NCI-H345 treated with DMSO at 0.1 percent for 48 hours (cell line): ENCODE results near the gene ATG2A.

Experiments
- DNase-seq: peaks from one replicate; lab custom pipeline; 2025; ENCODE audit not compliant: unreplicated experiment; lab: John Stamatoyannopoulos, UW

ATG2A gene

GRCh38 chr11:64905516-64906313 lies 11.3 kb downstream of the ATG2A start:
- DNase-seq: no peak

- DNase-seq: no peak
Measured at GRCh38 chr11:64903291-64903833, 13.6 kb downstream of the ATG2A start.

GRCh38 chr11:64902102-64902900 lies 14.7 kb downstream of the ATG2A start:
- DNase-seq: no peak

GRCh38 chr11:64900774-64901173 lies 16.2 kb downstream of the ATG2A start:
- no peak for DNase-seq

GRCh38 chr11:64900263-64900678 lies 16.7 kb downstream of the ATG2A start:
- no peak for DNase-seq

GRCh38 chr11:64898541-64898940 lies 18.5 kb downstream of the ATG2A start:
- DNase-seq: no peak

- no peak for DNase-seq
Measured at GRCh38 chr11:64898076-64898445, 18.9 kb downstream of the ATG2A start.

GRCh38 chr11:64897381-64898075 lies 19.5 kb downstream of the ATG2A start:
- DNase-seq: no peak

- DNase-seq: no peak
Measured at GRCh38 chr11:64896448-64897022, 20.5 kb downstream of the ATG2A start.

GRCh38 chr11:64894812-64895452 lies 22.1 kb downstream of the ATG2A start:
- DNase-seq: no peak

GRCh38 chr11:64894070-64894811 lies 22.8 kb downstream of the ATG2A start:
- peak; percentile 12 for DNase-seq

- DNase-seq: no peak
Measured at GRCh38 chr11:64893194-64894069, 23.6 kb downstream of the ATG2A start.

- DNase-seq: no peak
Measured at GRCh38 chr11:64892838-64893193, 24.2 kb downstream of the ATG2A start.

- no peak for DNase-seq
Measured at GRCh38 chr11:64892411-64892831, 24.6 kb downstream of the ATG2A start.

- DNase-seq: no peak
Measured at GRCh38 chr11:64891880-64892279, 25.1 kb downstream of the ATG2A start.

GRCh38 chr11:64891215-64891848 lies 25.7 kb downstream of the ATG2A start:
- no peak for DNase-seq

GRCh38 chr11:64890522-64890939 lies 26.5 kb downstream of the ATG2A start:
- DNase-seq: no peak

GRCh38 chr11:64888729-64889511 lies 28.1 kb downstream of the ATG2A start:
- no peak for DNase-seq
